ENCODE measurements around the gene DGKG.

DGKG gene

GRCh38 chr3:186247821-186248814, 113.9 kb downstream of the DGKG start:
- Histone ChIP-seq H3K9ac (ENCODE audit: low read depth, low read length) (no peak overlapping the region), H3K36me3 (ENCODE audit: insufficient read depth, low read depth, low read length) (no peaks in the 10 kb centered on the region), H3K9me3 (ENCODE audit: insufficient read depth, low read depth, low read length) (no peaks in the 10 kb centered on the region), H3K27me3 (ENCODE audit: insufficient read depth, low read length) (no peaks in the 10 kb centered on the region; the same call in 1 of the 2 replicates), H3K4me1 (ENCODE audit: insufficient read depth, low read length) (0 out of 2 replicates have a peak, but pooled peaks cover 4% of the 10 kb centered on the region), H3K27ac (ENCODE audit: low read length) (no peak overlapping the region), H3K4me3 (ENCODE audit: low read length) (no peak overlapping the region)

- 0 out of 2 replicates have a peak, but pooled peaks cover 4% of the 10 kb centered on the region for H3K4me1 ChIP-seq (ENCODE audit: insufficient read depth, low read length)
- peaks cover 4% of the 10 kb centered on the region for H3K27me3 ChIP-seq (ENCODE audit: insufficient read depth, low read length)
- H3K9me3 ChIP-seq (ENCODE audit: insufficient read depth, low read depth, low read length): no peaks in the 10 kb centered on the region
- no peaks in the 10 kb centered on the region for H3K36me3 ChIP-seq (ENCODE audit: insufficient read depth, low read depth, low read length)
- H3K9ac ChIP-seq (ENCODE audit: low read depth, low read length): no peak overlapping the region
- no peak overlapping the region for H3K4me3 ChIP-seq (ENCODE audit: low read length)
- no peak overlapping the region for H3K27ac ChIP-seq (ENCODE audit: low read length)
Measured at GRCh38 chr3:186246941-186247340, 115.1 kb downstream of the DGKG start.

GRCh38 chr3:186244016-186244415, 118.0 kb downstream of the DGKG start:
- H3K9ac ChIP-seq (ENCODE audit: low read depth, low read length): no peak overlapping the region
- H3K9me3 ChIP-seq (ENCODE audit: insufficient read depth, low read depth, low read length): no peaks in the 10 kb centered on the region
- no peak overlapping the region for H3K4me3 ChIP-seq (ENCODE audit: low read length)

GRCh38 chr3:186241910-186242821, 119.9 kb downstream of the DGKG start:
- no peak overlapping the region for H3K27ac ChIP-seq (ENCODE audit: low read length)
- H3K27me3 ChIP-seq (ENCODE audit: insufficient read depth, low read length): peaks cover 5% of the 10 kb centered on the region; the same call in 1 of the 2 replicates
- H3K9me3 ChIP-seq (ENCODE audit: insufficient read depth, low read depth, low read length): no peaks in the 10 kb centered on the region
- no peaks in the 10 kb centered on the region for H3K4me1 ChIP-seq (ENCODE audit: insufficient read depth, low read length)
- H3K36me3 ChIP-seq (ENCODE audit: insufficient read depth, low read depth, low read length): no peaks in the 10 kb centered on the region
- peak overlapping the region; percentile 56; the same call in 1 of the 2 replicates for H3K9ac ChIP-seq (ENCODE audit: low read depth, low read length)
- peak overlapping the region; percentile 22; the same call in 1 of the 2 replicates for H3K4me3 ChIP-seq (ENCODE audit: low read length)

More at GRCh38 chr3:186244016-186244415, 118.0 kb downstream of the DGKG start:
- Histone ChIP-seq H3K27me3 (ENCODE audit: insufficient read depth, low read length) (peaks cover 5% of the 10 kb centered on the region; the same call in 1 of the 2 replicates), H3K27ac (ENCODE audit: low read length) (no peak overlapping the region), H3K4me1 (ENCODE audit: insufficient read depth, low read length) (0 out of 2 replicates have a peak, but pooled peaks cover 4% of the 10 kb centered on the region), H3K36me3 (ENCODE audit: insufficient read depth, low read depth, low read length) (no peaks in the 10 kb centered on the region)

- Histone ChIP-seq H3K27ac (ENCODE audit: low read length) (no peak overlapping the region), H3K4me3 (ENCODE audit: low read length) (no peak overlapping the region), H3K4me1 (ENCODE audit: insufficient read depth, low read length) (no peaks in the 10 kb centered on the region), H3K9me3 (ENCODE audit: insufficient read depth, low read depth, low read length) (no peaks in the 10 kb centered on the region), H3K9ac (ENCODE audit: low read depth, low read length) (no peak overlapping the region), H3K27me3 (ENCODE audit: insufficient read depth, low read length) (peaks cover 5% of the 10 kb centered on the region; the same call in 1 of the 2 replicates), H3K36me3 (ENCODE audit: insufficient read depth, low read depth, low read length) (no peaks in the 10 kb centered on the region)
Measured at GRCh38 chr3:186239321-186239720, 122.7 kb downstream of the DGKG start.

- H3K27me3 ChIP-seq (ENCODE audit: insufficient read depth, low read length): peaks cover 5% of the 10 kb centered on the region; the same call in 1 of the 2 replicates
- no peak overlapping the region for H3K4me3 ChIP-seq (ENCODE audit: low read length)
- no peak overlapping the region for H3K9ac ChIP-seq (ENCODE audit: low read depth, low read length)
- no peaks in the 10 kb centered on the region for H3K4me1 ChIP-seq (ENCODE audit: insufficient read depth, low read length)
- H3K27ac ChIP-seq (ENCODE audit: low read length): no peak overlapping the region
- H3K9me3 ChIP-seq (ENCODE audit: insufficient read depth, low read depth, low read length): no peaks in the 10 kb centered on the region
- no peaks in the 10 kb centered on the region for H3K36me3 ChIP-seq (ENCODE audit: insufficient read depth, low read depth, low read length)
Measured at GRCh38 chr3:186237915-186238314, 124.1 kb downstream of the DGKG start.

- Histone ChIP-seq H3K27me3 (ENCODE audit: insufficient read depth, low read length) (no peaks in the 10 kb centered on the region), H3K36me3 (ENCODE audit: insufficient read depth, low read depth, low read length) (no peaks in the 10 kb centered on the region), H3K9me3 (ENCODE audit: insufficient read depth, low read depth, low read length) (no peaks in the 10 kb centered on the region), H3K9ac (ENCODE audit: low read depth, low read length) (no peak overlapping the region), H3K27ac (ENCODE audit: low read length) (no peak overlapping the region), H3K4me1 (ENCODE audit: insufficient read depth, low read length) (no peaks in the 10 kb centered on the region), H3K4me3 (ENCODE audit: low read length) (no peak overlapping the region)
Measured at GRCh38 chr3:186236357-186237020, 125.5 kb downstream of the DGKG start.

GRCh38 chr3:186235554-186235953, 126.5 kb downstream of the DGKG start:
- Histone ChIP-seq H3K4me3 (ENCODE audit: low read length) (no peak overlapping the region), H3K36me3 (ENCODE audit: insufficient read depth, low read depth, low read length) (no peaks in the 10 kb centered on the region), H3K27me3 (ENCODE audit: insufficient read depth, low read length) (no peaks in the 10 kb centered on the region), H3K27ac (ENCODE audit: low read length) (no peak overlapping the region), H3K9me3 (ENCODE audit: insufficient read depth, low read depth, low read length) (no peaks in the 10 kb centered on the region), H3K4me1 (ENCODE audit: insufficient read depth, low read length) (no peaks in the 10 kb centered on the region), H3K9ac (ENCODE audit: low read depth, low read length) (no peak overlapping the region)

GRCh38 chr3:186234152-186234551, 127.9 kb downstream of the DGKG start:
- no peak overlapping the region for H3K9ac ChIP-seq (ENCODE audit: low read depth, low read length)
- no peak overlapping the region for H3K4me3 ChIP-seq (ENCODE audit: low read length)
- H3K27ac ChIP-seq (ENCODE audit: low read length): no peak overlapping the region
- no peaks in the 10 kb centered on the region for H3K4me1 ChIP-seq (ENCODE audit: insufficient read depth, low read length)
- no peaks in the 10 kb centered on the region for H3K36me3 ChIP-seq (ENCODE audit: insufficient read depth, low read depth, low read length)
- no peaks in the 10 kb centered on the region for H3K27me3 ChIP-seq (ENCODE audit: insufficient read depth, low read length)
- H3K9me3 ChIP-seq (ENCODE audit: insufficient read depth, low read depth, low read length): no peaks in the 10 kb centered on the region

- 0 out of 2 replicates have a peak, but pooled peaks cover 4% of the 10 kb centered on the region for H3K27me3 ChIP-seq (ENCODE audit: insufficient read depth, low read length)
- no peaks in the 10 kb centered on the region; the same call in 1 of the 2 replicates for H3K4me1 ChIP-seq (ENCODE audit: insufficient read depth, low read length)
- no peak overlapping the region for H3K27ac ChIP-seq (ENCODE audit: low read length)
- H3K4me3 ChIP-seq (ENCODE audit: low read length): no peak overlapping the region
- no peaks in the 10 kb centered on the region for H3K9me3 ChIP-seq (ENCODE audit: insufficient read depth, low read depth, low read length)
- no peaks in the 10 kb centered on the region for H3K36me3 ChIP-seq (ENCODE audit: insufficient read depth, low read depth, low read length)
- H3K9ac ChIP-seq (ENCODE audit: low read depth, low read length): no peak overlapping the region
Measured at GRCh38 chr3:186226482-186226881, 135.6 kb downstream of the DGKG start.

- Histone ChIP-seq H3K4me3 (ENCODE audit: low read length) (no peak overlapping the region), H3K4me1 (ENCODE audit: insufficient read depth, low read length) (no peaks in the 10 kb centered on the region; the same call in 1 of the 2 replicates), H3K9me3 (ENCODE audit: insufficient read depth, low read depth, low read length) (no peaks in the 10 kb centered on the region), H3K27me3 (ENCODE audit: insufficient read depth, low read length) (0 out of 2 replicates have a peak, but pooled peaks cover 4% of the 10 kb centered on the region), H3K36me3 (ENCODE audit: insufficient read depth, low read depth, low read length) (no peaks in the 10 kb centered on the region), H3K27ac (ENCODE audit: low read length) (no peak overlapping the region), H3K9ac (ENCODE audit: low read depth, low read length) (no peak overlapping the region)
Measured at GRCh38 chr3:186225603-186226002, 136.4 kb downstream of the DGKG start.
